Smooth muscle cell (in vitro differentiated cells): Measurements from ENCODE around the gene TRMT11. TPM values are rescaled to one million over a fixed set of nuclear protein-coding genes. Genes with fewer than 3 reads are reported as not detected.

Experiments used
- DNase-seq: peaks from one replicate; lab custom pipeline; 2025; ENCODE audit not compliant: unreplicated experiment; lab: John Stamatoyannopoulos, UW
- H2AFZ ChIP-seq: fragments of 200-600 bp; sonication (generic); 2 replicates; pipeline ENCODE4 v1.6.0; 2016; ENCODE audit warnings: antibody characterized with exemption, low read depth, mild to moderate bottlenecking
- H3F3A ChIP-seq: fragments of 200-600 bp; sonication (generic); 2 replicates; pipeline ENCODE4 v1.6.0; 2017; ENCODE audit warnings: antibody characterized with exemption, low read depth
- H3K27ac ChIP-seq: fragments of 200-600 bp; sonication (generic); 2 replicates; pipeline ENCODE4 v1.5.1; 2016; ENCODE audit warnings: low read depth, mild to moderate bottlenecking
- H3K27me3 ChIP-seq: fragments of 200-600 bp; sonication (generic); 2 replicates; pipeline ENCODE4 v1.6.1; 2016; ENCODE audit warnings: low read depth, mild to moderate bottlenecking
- H3K36me3 ChIP-seq: fragments of 200-600 bp; sonication (generic); 2 replicates; pipeline ENCODE4 v1.5.1; 2016; ENCODE audit warnings: low read depth
- H3K4me1 ChIP-seq: fragments of 200-600 bp; sonication (generic); 2 replicates; pipeline ENCODE4 v1.5.1; 2016; ENCODE audit warnings: low read depth
- H3K4me2 ChIP-seq: fragments of 200-600 bp; sonication (generic); 2 replicates; pipeline ENCODE4 v1.6.0; 2016; ENCODE audit warnings: mild to moderate bottlenecking
- H3K4me3 ChIP-seq: fragments of 200-600 bp; sonication (generic); 2 replicates; pipeline ENCODE4 v1.5.1; 2016; ENCODE audit warnings: mild to moderate bottlenecking
- H3K79me2 ChIP-seq: fragments of 200-600 bp; sonication (generic); 2 replicates; pipeline ENCODE4 v1.6.0; 2016; ENCODE audit warnings: low read depth, mild to moderate bottlenecking
- H3K9ac ChIP-seq: fragments of 200-600 bp; sonication (generic); 2 replicates; pipeline ENCODE4 v1.6.0; 2016; ENCODE audit warnings: low read depth
- H3K9me3 ChIP-seq: fragments of 200-600 bp; sonication (generic); replicated peaks from 2 replicates; pipeline ENCODE4 v1.5.1; 2016; ENCODE audit warnings: low read depth
- H4K20me1 ChIP-seq: fragments of 200-600 bp; sonication (generic); 2 replicates; pipeline ENCODE4 v1.6.0; 2016; ENCODE audit warnings: low read depth
- WGBS: methylation state at CpG from one replicate; pipeline ENCODE4 v1.1.7; 2016; ENCODE audit warnings: low lambda C conversion rate; 5-methylcytosine and 5-hydroxymethylcytosine counted together
- polyA plus RNA-seq: library from polyadenylated mRNA; unstranded; fragments of >200 nt; fragmentation: Nextera tagmentation; extraction: Ambion mirVana; gene quantifications from 2 replicates; pipeline ENCODE4 v1.2.1, GENCODE V29; 2016
- total RNA-seq: library from RNA; depleted of rRNA; stranded (reverse); fragments of >200 nt; gene quantifications from 2 replicates; pipeline ENCODE4 v1.2.3, GENCODE V29; 2014
- TF ChIP-seq, protein P1 (sequence below): fragments of 200-600 bp; sonication (generic); IDR thresholded peaks from 2 replicates; pipeline ENCODE4 v1.5.1; 2017; ENCODE audit warnings: borderline replicate concordance, mild to moderate bottlenecking, antibody characterized with exemption; ENCODE audit not compliant: insufficient read depth, poor library complexity, severe bottlenecking

TRMT11 gene
- total and polyA plus RNA-seq, 2 experiments from 2014 or later = 12.8 to 21.6 TPM

DNA sequence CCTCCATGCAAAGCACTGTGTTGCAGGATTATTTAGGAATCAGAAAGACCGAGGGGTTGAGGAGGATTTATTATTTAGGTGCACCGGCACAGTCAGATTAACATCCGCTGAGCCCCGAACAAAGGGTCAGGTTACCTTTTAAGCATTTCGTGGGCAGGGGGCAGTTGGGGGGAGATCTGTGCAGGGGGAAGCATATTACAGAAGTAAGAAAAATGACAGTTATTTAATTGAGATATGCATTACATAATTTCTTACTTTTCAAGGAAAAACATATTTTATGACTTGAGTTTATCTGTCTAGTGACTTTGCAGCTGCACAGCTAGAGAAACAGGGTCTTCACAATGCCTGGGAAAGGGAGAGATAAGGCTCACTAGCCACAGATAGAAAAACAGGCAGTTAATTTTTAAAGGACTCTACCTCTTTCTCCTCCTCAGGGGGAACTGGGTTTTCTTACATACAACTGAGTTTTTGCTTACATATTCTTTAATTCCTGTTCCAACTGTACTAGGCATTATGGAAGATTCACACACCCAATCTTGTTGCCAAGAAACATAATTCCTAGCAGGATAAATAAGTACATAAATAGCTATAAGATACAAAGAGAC is 31.5 kb upstream of the TRMT11 start:
- DNase-seq = no peak
- WGBS = 65% methylated on average over 5 of the region's 5 CpGs
- H3K9me3 ChIP-seq = no peaks in the 10 kb centered on the region
- H3K27ac ChIP-seq = no peak overlapping the region
- H3K4me1 ChIP-seq = peaks cover 15% of the 10 kb centered on the region
- H4K20me1 ChIP-seq = no peaks in the 10 kb centered on the region
- no peak overlapping the region for H3K9ac ChIP-seq
- H3K4me2 ChIP-seq = no peak overlapping the region
- H3K36me3 ChIP-seq = no peaks in the 10 kb centered on the region
- H3K4me3 ChIP-seq = no peak overlapping the region
- H2AFZ ChIP-seq = no peak overlapping the region
- no peaks in the 10 kb centered on the region for H3K27me3 ChIP-seq
- H3F3A ChIP-seq = peaks cover 9% of the 10 kb centered on the region
- TF ChIP-seq, protein P1, sequence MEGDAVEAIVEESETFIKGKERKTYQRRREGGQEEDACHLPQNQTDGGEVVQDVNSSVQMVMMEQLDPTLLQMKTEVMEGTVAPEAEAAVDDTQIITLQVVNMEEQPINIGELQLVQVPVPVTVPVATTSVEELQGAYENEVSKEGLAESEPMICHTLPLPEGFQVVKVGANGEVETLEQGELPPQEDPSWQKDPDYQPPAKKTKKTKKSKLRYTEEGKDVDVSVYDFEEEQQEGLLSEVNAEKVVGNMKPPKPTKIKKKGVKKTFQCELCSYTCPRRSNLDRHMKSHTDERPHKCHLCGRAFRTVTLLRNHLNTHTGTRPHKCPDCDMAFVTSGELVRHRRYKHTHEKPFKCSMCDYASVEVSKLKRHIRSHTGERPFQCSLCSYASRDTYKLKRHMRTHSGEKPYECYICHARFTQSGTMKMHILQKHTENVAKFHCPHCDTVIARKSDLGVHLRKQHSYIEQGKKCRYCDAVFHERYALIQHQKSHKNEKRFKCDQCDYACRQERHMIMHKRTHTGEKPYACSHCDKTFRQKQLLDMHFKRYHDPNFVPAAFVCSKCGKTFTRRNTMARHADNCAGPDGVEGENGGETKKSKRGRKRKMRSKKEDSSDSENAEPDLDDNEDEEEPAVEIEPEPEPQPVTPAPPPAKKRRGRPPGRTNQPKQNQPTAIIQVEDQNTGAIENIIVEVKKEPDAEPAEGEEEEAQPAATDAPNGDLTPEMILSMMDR = no peak
- H3K79me2 ChIP-seq = peaks cover 24% of the 10 kb centered on the region

DNA sequence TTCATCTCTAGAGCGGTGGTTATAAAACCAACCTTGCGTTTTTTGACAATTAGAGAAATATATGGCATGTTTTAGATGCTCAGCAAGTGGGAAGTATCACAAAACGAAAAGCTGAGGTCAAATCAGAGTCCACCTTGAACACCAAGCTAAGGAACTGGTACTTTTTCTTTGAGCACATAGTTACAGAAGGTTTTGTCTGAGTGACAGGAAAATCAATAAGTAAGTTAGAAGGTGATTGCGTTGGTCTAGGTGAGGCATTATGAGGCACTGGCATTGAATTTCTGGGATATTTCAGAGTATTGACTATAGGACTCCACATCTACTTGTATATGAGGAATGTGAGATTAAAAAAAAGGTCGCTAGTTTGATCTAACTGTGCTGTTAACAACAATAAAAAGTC is 30.4 kb upstream of the TRMT11 start:
- Histone ChIP-seq H4K20me1 (no peaks in the 10 kb centered on the region), H3K27ac (peak overlapping the region; percentile 53), H3K36me3 (no peaks in the 10 kb centered on the region), H3K4me1 (peaks cover 11% of the 10 kb centered on the region), H3K27me3 (no peaks in the 10 kb centered on the region), H3K4me2 (peak overlapping the region; percentile 86), H3K9ac (peak overlapping the region; percentile 37), H3K4me3 (peak overlapping the region; percentile 98), H2AFZ (peak overlapping the region; percentile 58), H3K9me3 (no peaks in the 10 kb centered on the region), H3F3A (peaks cover 4% of the 10 kb centered on the region), H3K79me2 (peaks cover 33% of the 10 kb centered on the region)
- WGBS = 49% methylated on average over 5 of the region's 5 CpGs
- DNase-seq = no peak
- TF ChIP-seq, protein P1 = no peak

DNA sequence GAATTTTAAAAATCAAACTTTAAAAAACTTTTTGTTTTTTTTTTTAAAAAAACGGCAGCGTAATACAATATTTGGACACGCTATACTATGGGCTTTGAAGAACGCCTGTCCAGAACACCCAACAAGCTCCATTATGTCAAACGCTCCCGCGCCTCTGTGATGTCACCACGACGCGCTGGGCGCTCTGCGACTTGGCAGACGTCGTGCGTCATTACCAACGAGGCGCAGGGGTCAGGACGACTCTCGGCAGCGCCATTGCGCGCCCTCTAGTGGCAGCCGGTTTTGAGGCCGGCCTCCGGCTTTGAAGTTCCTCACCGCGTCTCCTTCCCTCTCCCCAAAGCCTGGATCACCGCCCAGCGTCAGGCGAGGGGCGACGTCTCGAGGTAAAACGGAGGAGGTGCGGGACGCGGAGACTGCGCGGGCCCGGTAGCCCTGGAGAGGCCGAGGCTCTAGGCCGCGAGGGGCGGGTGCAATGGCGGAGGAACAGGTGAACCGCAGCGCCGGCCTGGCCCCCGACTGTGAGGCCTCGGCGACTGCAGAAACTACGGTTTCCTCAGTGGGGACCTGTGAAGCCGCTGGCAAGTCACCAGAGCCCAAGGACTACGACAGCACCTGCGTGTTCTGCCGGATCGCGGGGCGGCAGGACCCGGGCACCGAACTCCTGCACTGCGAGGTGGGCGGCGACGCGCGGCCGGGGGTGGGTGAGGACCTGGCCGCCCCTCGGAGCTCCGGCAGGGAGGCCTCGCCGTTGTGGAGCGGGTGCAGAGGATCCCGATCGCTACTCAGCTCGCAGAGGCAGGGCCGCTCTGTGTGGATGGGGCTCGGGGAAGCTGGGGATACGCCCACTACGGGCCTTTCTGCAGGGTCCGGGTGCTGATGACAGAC is 29.6 kb upstream of the TRMT11 start, which contains the start of gene HINT3:
HINT3 (plus strand) TSS at position 265 of the 885 bp plus-strand sequence; CDS start at position 473, 208 bp downstream.
- no peaks in the 10 kb centered on the region for H3K9me3 ChIP-seq
- TF ChIP-seq, protein P1 = peak; percentile 97
- peak within 1 kb of the TSS; percentile 82 for H3K27ac ChIP-seq
- H3K79me2 ChIP-seq = peaks cover 33% of the 10 kb centered on the region
- H3K4me3 ChIP-seq = peak within 1 kb of the TSS; percentile 98
- no peaks in the 10 kb centered on the region for H3K36me3 ChIP-seq
- no peaks in the 10 kb centered on the region for H3F3A ChIP-seq
- no peaks in the 10 kb centered on the region for H3K27me3 ChIP-seq
- H4K20me1 ChIP-seq = no peaks in the 10 kb centered on the region
- under 1% methylated on average over 82 of the region's 82 CpGs for WGBS
- H3K9ac ChIP-seq = peak within 1 kb of the TSS; percentile 91
- H2AFZ ChIP-seq = peak within 1 kb of the TSS; percentile 100
- DNase-seq = peak; percentile 84
- H3K4me2 ChIP-seq = peak within 1 kb of the TSS; percentile 86
- peaks cover 11% of the 10 kb centered on the region for H3K4me1 ChIP-seq
